GM21515 (cell line): Measurements from ENCODE around the gene ATP5MC2.
"Not testable (repeated sequence)": the region's sequence is repeated elsewhere in the genome, so short reads cannot be mapped to it uniquely, and the experiment has no call there.

Source experiments
- ATAC-seq: cut with Tn5 transposase; IDR thresholded peaks from one replicate; pipeline ENCODE4 v1.9.1; 2021; ENCODE audit not compliant: unreplicated experiment

Gene ATP5MC2

GRCh38 chr12:53675701-53676607, at the start of gene ATP5MC2:
TSS of gene ATP5MC2 (minus strand) at chr12:53676083. CDS start at chr12:53672614, 3,469 bp downstream.
- peak; percentile 94 for ATAC-seq

- ATAC-seq, result no peak
These were observed 46.7 kb upstream of the ATP5MC2 start for GRCh38 chr12:53722450-53723041.

GRCh38 chr12:53720946-53721345, 45.1 kb upstream of the ATP5MC2 start:
- ATAC-seq, result no peak

DNA sequence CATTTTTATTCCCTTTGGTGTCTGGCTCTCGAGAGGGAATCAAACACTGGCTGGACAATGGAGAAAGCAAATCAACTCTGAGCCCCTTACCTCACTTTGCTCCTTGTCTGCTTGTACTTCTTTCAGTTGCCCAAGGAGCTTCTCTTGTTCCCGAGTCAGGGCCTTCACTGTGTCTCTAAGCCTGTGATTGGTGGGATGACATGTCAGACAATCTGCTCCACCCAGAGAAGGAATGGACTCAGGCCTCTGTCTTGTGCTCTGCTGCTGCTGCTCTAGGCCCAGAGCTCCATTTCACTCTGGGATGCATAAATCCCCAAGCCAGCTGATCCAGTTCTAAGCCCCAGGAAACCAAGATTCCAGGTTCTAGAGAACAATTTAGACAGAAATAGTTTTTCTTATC, 43.8 kb upstream of the ATP5MC2 start:
- no peak for ATAC-seq

- ATAC-seq, result not testable (repeated sequence)
These were observed 42.7 kb upstream of the ATP5MC2 start for GRCh38 chr12:53718567-53718966.

GRCh38 chr12:53717319-53717718, 41.4 kb upstream of the ATP5MC2 start:
- ATAC-seq, result no peak

- ATAC-seq, result no peak
These were observed 38.1 kb upstream of the ATP5MC2 start for GRCh38 chr12:53714004-53714403.

DNA sequence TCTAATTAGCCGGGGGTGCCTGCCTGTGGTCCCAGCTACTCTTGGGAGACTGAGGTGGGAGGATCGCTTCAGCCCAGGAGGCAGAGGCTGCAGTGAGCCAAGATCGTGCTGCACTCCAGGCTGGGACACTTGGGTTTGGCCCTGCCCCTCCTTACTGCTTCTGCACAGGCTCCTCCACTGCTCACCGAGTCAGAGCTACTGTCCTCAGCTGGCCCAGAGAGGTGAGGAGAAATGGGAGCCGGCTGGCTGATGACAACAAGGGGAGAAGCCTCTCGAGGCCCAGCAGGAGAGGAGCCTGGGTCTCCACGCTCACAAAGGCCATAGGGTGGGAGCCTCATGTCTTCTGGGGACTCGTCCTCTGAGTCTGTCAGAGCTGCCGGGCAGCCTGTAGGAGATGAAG, 37.6 kb upstream of the ATP5MC2 start:
- no peak for ATAC-seq

DNA sequence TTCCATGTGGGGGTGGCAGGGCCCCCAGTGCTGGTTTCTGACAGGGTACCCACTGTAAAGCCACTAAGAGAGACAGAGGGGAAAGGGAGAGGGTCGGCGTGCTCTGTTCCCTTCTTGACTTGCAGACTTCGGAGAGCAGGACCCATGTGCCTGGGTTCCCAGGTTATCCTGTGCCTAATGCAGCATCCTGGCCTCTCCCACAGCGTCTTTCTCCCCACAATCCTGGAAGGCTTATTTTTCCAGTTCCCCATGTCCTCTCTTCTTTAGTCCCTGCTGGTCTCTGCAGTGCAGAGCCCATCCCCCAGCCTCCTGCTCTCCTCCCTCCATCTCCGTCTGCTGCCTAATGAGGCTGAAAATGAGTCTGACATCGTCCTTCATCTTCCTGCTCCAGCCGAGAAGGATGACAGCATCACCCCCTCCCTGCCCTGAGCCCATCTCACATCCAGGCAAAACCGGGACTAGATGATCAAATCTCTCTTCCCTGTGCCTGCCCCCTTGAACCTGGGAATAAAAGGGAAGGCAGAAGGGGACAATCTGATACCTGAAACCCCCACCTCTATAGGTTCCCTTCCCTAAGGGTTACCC, 36.3 kb upstream of the ATP5MC2 start:
- ATAC-seq, result no peak

- no peak for ATAC-seq
These were observed 34.2 kb upstream of the ATP5MC2 start for GRCh38 chr12:53710091-53710490.

- ATAC-seq, result no peak
These were observed 33.8 kb upstream of the ATP5MC2 start for GRCh38 chr12:53709671-53710070.

DNA sequence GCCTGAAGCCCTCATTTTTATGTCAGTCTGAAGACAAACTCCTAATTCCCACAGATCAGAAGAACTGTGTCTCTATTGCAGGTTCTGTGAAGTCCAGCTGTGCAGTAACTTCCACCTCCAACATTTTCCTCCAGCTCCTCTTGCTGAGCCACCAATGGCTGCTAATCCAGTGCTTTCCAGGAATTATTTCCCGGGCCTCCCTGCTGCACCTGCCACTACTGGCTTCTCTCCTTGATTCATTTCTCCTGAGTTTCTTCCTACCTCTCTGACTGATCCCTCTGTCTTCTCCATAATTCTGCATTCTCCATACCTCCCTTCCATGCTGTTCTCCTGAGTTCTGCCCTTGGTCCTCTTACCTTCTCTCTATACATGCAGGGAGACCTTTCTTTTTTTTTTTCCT, 30.2 kb upstream of the ATP5MC2 start:
- ATAC-seq, result no peak

DNA sequence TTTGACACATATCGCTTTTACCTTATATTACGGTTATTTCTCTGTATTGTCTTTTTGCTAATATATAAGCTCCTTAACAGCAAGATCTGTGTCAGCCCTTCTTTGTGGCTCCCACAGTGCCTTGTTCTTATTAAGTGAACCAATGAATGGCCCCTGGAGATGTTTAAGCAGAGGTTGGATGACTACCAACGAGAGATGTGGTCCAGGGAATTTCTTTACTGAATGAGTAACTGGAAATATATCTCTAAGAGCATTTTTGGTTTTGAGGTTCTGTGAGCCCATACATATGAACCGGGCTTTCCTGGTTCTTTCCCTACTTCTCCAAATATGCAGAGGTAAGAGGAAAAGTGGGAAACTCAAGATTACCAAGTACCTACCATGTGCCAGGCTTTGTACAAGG, 27.9 kb upstream of the ATP5MC2 start:
- ATAC-seq, result no peak

DNA sequence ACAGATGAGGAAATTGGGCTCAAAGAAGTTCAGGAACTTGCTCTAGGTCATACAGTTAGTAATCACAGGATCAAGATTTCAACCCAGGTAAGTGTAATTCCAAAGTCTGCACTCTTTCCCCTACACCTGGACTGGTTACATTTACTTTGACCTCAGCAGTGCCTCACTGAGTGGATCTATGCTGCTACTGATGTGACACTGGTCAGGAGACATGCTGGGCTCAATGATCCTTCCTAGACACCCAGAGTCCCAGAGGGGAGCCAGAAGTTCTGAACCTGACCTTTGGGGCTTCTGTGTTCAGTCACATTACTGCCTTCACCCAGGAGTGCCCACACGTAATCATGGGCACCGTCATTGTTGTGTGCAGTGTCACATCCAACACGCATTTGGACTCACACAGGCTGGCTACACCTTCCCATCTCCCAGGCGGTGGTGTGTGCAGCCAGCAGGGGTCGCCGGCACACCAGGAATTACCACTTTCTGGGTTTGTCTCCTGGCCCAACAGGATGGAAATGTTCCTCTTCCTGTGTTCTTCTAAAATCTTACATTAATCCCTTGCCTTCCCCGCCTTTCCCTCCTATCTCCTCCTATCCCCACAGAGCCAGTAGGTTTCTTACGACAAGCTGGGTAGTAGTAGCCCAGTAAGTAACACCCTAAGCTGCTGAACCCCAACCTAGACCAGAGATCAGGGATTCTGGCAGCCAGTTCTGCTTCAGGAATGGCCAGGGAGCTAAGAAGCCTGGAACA, 25.8 kb upstream of the ATP5MC2 start:
- peak; percentile 56 for ATAC-seq

- ATAC-seq, result no peak
These were observed 24.7 kb upstream of the ATP5MC2 start for GRCh38 chr12:53700567-53700966.

- no peak for ATAC-seq
These were observed 23.8 kb upstream of the ATP5MC2 start for GRCh38 chr12:53699678-53700025.

- no peak for ATAC-seq
These were observed 23.2 kb upstream of the ATP5MC2 start for GRCh38 chr12:53698948-53699677.

DNA sequence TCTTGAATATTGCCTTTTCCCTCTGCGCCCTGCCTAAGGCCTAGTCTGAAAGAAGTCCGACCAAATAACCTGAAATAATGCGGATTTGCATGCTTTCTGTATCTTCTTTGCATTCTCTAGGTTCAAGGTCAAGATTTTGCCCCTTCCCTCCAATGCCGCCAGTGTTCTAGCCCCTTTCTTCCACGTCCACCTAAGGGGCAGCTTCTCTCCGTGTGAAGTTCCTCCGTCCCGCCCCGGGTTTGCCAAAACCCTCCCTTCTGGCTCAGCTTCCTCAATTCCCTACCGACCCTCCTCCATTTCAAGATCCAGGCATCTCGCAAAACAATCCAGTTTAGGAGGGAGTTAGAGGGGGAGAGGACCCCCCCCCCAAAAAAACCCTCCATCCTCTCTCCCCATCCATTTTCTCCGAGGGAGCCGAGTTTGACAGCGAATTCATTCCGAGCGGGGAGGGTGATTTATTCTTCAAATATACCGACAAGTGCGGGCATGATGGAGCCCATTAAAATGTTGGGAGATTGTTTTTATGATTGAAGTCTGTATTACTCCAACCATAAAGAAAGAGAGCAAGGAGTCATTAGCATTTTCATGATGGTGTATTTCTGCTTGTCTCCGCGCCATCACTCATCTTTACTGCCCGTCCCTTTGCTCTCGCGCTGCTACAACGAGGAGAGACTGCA, 20.9 kb upstream of the ATP5MC2 start:
- no peak for ATAC-seq

DNA sequence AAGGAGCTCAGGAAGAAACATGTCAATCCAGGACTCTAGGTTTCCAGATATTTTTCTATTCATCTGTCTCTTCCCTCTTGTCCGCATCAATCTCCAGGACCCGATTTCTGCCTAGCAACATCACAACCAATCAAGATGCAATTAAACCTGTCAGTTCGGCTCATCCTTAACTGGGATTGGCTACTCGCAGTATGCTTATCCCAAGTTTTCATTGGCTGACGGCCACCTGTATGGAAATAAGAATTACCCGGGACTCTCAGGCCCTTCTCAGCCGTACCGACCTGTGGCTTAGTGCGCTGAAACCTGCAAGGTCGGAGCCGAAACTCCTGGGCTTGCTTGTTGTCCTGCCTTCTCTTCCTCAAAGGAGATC, 20.4 kb upstream of the ATP5MC2 start:
- ATAC-seq, result no peak
